ENCODE measurements around the gene BCAS3. TPM values are rescaled to one million over a fixed set of nuclear protein-coding genes. Genes with fewer than 3 reads are reported as not detected.

The BCAS3 gene
- total and polyA plus RNA-seq, 10 donors: 3.7 to 56.0 (median 42.3) TPM

- intact Hi-C loops (cut with DNase I; ENCODE audit: low total_unique reads): no loop called here
- WGBS, 5 donors: 78 to 86% (median 85%) methylated on average over 10 of the region's 10 CpGs
- Histone ChIP-seq H3K36me3 (no peaks in the 10 kb centered on the region), H3K27ac (peak overlapping the region in 4 of 8 donors; percentile 0 to 49 (median 30)), H3K4me3 (no peak overlapping the region), H3K27me3 (replicated peaks in 1 of 7) (no peaks in the 10 kb centered on the region), H3K4me1 (peaks cover 0 to 6% (median 0%) of the 10 kb centered on the region in 6 donors), H3K9me3 (no peaks in the 10 kb centered on the region)
- TF ChIP-seq CTCF (IDR thresholded peaks at IDR 0.05 in 8 of 11, conservative IDR thresholded peaks at IDR 0.05 in 3 of 11) (no peak), POLR2AphosphoS5 (IDR thresholded peaks at IDR 0.05) (peak in 1 of 3 donors; percentile 28)
- DNase-seq: no peak
Observed at GRCh38 chr17:61291451-61292285, 614.0 kb downstream of the BCAS3 start.

- intact Hi-C loops (cut with DNase I; ENCODE audit: low total_unique reads): no loop called here
- 84 to 100% (median 92%) methylated on average over 2 of the region's 2 CpGs for WGBS, 5 donors
- no peak overlapping the region for H3K27ac ChIP-seq
Observed at GRCh38 chr17:61294286-61294685, 616.6 kb downstream of the BCAS3 start.

GRCh38 chr17:61294777-61295176 is 617.1 kb downstream of the BCAS3 start:
- no peaks in the 10 kb centered on the region for H3K27me3 ChIP-seq (replicated peaks in 1 of 7)
- 67 to 83% (median 79%) methylated on average over 2 to 3 of the region's 3 CpGs for WGBS, 5 donors
- H3K4me3 ChIP-seq: no peak overlapping the region
- TF ChIP-seq POLR2A (IDR thresholded peaks at IDR 0.05) (no peak), CTCF (IDR thresholded peaks at IDR 0.05 in 8 of 11, conservative IDR thresholded peaks at IDR 0.05 in 3 of 11) (no peak), POLR2AphosphoS5 (IDR thresholded peaks at IDR 0.05) (no peak)
- no peaks in the 10 kb centered on the region for H3K36me3 ChIP-seq
- intact Hi-C loops (cut with DNase I; ENCODE audit: low total_unique reads): no loop called here
- no peaks in the 10 kb centered on the region for H3K9me3 ChIP-seq
- H3K4me1 ChIP-seq: peaks cover 0 to 6% (median 0%) of the 10 kb centered on the region in 6 donors
- H3K27ac ChIP-seq: no peak overlapping the region
- DNase-seq: no peak

More at GRCh38 chr17:61294286-61294685, 616.6 kb downstream of the BCAS3 start:
- H3K36me3 ChIP-seq: no peaks in the 10 kb centered on the region
- no peaks in the 10 kb centered on the region for H3K27me3 ChIP-seq (replicated peaks in 1 of 7)
- DNase-seq: no peak
- no peaks in the 10 kb centered on the region for H3K9me3 ChIP-seq
- TF ChIP-seq CTCF (IDR thresholded peaks at IDR 0.05 in 8 of 11, conservative IDR thresholded peaks at IDR 0.05 in 3 of 11): no peak
- no peak for TF ChIP-seq POLR2AphosphoS5 (IDR thresholded peaks at IDR 0.05)
- TF ChIP-seq POLR2A (IDR thresholded peaks at IDR 0.05): no peak
- H3K4me1 ChIP-seq: peaks cover 0 to 6% (median 0%) of the 10 kb centered on the region in 6 donors
- H3K4me3 ChIP-seq: no peak overlapping the region

GRCh38 chr17:61296058-61296457 is 618.4 kb downstream of the BCAS3 start:
- DNase-seq: no peak
- 91 to 99% (median 95%) methylated on average over 2 of the region's 2 CpGs for WGBS, 5 donors
- intact Hi-C loops (cut with DNase I; ENCODE audit: low total_unique reads): no loop called here
- Histone ChIP-seq H3K27ac (no peak overlapping the region), H3K4me1 (peaks cover 0 to 4% (median 0%) of the 10 kb centered on the region in 6 donors), H3K4me3 (no peak overlapping the region), H3K9me3 (no peaks in the 10 kb centered on the region), H3K27me3 (replicated peaks in 1 of 7) (no peaks in the 10 kb centered on the region), H3K36me3 (no peaks in the 10 kb centered on the region)
- no peak for TF ChIP-seq POLR2AphosphoS5 (IDR thresholded peaks at IDR 0.05)
- TF ChIP-seq POLR2A (IDR thresholded peaks at IDR 0.05): no peak
- no peak for TF ChIP-seq CTCF (IDR thresholded peaks at IDR 0.05 in 8 of 11, conservative IDR thresholded peaks at IDR 0.05 in 3 of 11)

Measured in spleen (tissue), 11 donors.